Ecto neural progenitor cell (in vitro differentiated cells): ENCODE results near the gene RARS1.
"Not testable (repeated sequence)": the region's sequence is repeated elsewhere in the genome, so short reads cannot be mapped to it uniquely, and the experiment has no call there.

Experiments used
- DNase-seq: peaks from one replicate; pipeline ENCODE4 v3.0.0-alpha.2; 2018; ENCODE audit warnings: low spot score

The RARS1 gene

DNA sequence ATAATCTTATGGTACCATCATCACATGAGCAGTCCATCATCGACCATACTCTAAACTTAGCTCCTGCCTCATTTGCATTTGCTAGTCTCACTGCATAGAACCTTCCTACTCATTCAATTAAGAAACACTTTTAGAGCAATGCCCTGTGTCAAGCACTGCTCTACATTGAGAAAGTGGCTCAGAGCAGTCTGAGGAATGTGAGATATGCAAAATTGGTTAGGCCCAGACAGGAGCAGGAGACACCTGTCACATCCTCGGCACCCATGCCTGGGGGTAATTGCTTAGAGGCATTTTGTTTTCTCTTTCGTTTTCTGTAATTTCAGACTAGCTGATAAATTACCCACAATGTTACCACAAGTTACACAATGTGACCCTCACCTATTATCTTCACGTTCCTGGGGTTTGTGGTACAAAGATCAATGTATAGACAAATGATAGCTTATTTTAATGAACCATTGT lies 4.9 kb upstream of the RARS1 start:
- DNase-seq = no peak

DNA sequence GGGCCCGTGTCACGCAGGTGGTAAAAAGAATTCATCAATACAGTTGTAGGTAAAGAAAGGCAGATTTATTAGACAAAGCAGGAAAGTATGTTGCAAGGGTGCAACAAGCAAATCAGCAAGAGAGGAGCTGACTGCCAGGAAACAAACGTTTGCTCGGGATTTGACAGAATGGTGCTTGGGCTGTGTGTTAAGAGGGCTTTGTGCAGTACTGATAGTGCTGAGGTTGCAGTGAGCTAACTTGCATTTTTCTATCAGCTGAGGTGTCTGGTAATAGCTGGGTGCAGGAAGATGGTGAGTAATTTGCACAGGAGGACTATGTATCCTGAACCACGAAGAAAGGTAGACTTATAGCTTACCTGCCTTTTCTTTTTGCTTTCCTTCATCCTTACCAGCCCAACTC lies 3.9 kb upstream of the RARS1 start:
- no peak for DNase-seq

DNA sequence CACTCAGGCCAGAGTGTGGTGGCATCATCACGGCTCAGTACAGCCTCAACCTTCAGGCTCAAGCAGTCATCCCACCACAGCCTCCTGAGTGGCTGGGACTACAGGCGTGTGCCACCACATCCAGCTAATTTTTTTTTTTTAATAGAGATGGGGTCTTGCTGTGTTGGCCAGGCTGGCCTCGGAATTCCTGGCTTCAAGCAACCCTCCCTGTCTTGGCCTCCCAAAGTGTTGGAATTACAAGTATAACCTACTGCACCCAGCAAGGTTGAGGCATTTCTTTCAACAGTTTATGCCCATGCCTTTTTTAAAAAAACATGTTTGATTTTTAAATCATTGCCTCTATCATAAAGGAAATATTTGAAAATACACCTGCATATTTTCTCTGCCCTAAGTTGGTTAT lies 2.8 kb downstream of the RARS1 start:
- no peak for DNase-seq

DNA sequence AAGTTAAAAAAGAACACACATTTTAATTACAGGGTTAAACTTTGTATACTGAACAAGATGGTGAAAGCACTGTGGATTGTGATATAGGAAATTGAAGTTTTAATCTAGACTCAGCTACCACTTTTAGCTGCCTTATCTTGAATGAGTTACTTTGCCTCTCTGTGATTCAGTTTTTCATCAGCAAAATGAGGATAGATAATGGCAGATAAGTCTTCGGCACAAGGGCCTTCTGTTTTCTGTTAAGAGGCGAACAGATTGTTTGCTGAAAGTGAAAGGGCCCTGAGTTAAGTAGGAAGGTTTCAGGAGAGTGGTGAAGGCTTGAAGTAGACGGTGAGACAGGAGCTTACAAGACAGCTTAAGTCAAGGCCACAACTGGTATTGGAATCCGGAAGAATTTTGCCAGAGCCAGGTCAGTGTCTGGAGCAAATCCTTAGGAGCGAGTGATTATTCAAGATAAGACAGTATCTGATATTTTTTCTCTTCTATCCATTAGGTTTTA lies 7.8 kb downstream of the RARS1 start:
- no peak for DNase-seq

DNA sequence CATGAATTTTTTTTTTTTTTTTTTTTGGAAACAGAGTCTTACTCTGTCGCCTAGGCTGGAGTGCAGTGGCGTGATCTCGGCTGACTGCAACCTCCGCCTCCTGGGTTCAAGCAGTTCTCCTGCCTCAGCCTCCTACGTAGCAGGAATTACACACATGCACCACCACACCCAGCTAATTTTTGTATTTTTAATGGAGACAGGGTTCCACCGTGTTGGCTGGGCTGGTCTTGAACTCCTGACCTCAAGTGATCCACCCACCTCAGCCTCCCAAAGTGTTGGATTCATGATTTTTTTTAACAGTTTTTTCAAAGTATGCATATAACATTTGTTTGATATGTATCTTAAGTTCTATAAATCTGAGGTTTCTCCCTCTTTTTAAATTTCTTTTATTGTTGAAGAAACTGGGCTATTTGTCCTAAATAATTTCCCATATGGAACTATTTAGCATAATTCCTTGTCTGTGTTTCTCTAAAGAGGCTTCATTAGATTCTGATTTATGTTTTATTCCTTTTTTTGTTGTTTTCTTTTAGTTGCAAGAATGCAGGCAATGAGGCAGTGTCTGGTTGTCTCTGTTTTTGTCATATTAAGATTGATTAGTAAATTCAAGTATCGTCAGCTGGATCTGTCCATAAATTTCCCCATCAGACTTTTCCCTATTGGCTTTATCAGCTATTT lies 16.4 kb downstream of the RARS1 start:
- no peak for DNase-seq

DNA sequence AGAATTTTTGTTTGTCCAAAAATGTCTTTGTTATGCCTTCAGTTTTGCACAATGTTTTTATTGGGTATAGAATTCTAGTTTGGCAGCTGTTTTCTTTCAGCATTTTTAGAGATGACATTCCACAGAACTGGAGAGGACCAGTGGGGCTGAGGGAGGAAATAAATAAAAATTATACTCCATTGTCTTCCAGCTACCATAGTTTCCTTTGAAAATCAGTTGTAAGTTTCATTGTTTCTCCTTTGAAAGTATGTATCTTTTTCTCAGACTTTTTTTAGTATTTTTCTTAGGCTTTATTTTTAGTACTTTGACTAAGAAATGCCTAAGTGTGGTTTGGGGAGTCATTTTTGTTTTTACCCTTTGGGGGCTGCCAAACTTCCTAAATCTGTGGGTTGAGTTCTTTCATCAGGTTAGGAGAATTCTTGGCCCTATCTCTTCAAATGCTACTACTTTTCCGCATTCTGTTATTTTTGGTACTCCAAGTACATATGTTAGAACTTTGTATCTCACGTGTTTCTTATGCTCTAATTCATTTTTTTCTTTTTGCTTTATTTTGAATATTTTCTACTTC lies 27.7 kb downstream of the RARS1 start:
- DNase-seq = no peak

DNA sequence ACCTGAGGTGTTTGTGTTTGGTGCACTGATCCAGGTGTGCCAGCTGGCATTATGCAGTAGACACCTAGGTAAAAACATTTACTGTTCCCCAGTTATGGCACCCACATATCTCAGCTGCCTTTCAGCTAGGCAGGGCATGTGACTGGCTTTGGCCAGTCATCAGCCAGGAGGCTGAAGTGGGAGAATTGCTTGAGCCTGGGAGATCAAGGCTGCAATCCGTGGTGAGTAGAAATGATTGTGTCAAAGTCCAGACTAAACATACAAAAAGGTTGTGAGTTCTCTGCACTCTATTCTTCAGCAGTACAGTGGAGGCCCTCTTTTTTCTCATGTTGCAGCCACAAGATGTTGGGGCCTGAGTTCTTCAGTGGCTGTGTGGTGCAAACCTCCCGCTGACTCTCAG lies 39.6 kb downstream of the RARS1 start:
- no peak for DNase-seq

DNA sequence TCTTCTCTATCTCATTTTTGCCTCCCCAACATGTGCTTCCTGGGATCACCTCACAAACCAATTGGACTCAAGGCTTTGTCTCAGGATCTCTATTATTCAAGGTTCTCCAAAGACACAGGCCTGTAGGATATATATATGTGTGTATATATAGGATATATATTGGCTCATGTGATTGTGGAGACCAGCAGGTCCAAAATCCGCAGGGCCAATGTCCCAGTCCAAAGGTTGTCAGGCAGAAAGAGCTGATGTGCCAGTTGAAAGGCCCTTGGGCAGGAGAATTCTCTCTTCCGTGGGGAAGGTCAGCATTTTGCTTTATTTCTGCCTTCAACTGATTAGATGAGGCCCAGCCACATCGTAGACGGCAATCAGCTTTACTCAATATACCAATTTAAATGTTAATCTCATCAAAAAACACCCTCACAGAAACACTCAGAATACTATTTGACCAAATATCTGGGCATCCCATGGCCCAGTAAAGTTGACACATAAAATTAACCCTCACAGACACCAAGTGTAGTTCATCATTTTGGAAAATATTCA lies 41.6 kb downstream of the RARS1 start:
- no peak for DNase-seq

DNA sequence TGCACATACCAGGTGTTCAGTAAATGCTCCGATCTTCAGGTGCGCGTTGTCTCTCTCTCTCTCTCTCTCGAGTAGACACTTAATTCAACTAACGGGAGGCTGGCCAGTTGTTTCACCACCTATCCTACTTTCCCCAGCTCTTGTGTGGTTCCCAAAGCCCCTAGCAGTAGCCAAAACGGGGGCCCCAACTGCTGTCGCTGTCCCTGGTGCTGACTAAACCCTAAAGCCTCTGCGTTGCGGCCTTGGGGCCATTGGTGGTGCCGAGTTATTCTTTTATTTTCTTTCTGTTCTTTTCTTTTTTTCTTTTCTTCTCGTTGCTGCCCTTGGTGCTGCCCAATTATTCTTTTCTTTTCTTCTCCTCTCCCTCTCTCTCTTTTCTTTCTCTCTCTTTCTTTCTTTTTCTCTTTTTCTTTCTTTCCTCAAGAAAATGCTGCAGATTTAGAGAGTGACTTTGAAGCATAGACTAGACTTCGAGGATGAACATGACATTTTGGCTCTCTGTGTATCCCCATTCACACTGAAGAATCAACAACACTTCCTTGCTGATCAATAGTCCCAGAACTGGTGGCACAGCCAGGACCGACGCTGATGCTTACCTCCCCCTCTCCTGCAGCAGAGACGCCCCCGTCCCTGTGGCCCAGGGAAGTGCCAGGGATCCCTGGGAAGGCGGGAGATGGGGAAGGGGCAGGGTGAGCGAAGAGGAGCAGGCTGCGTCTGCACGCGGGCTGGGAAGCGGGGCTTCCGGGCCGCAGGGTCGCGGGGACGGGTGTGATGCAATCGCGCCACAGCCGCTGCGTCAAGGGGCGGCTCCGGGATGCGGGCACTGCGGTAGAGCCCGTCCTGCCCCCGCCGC lies 42.5 kb downstream of the RARS1 start, which contains the start of gene FBLL1:
TSS of gene FBLL1 (plus strand) at position 785 of the 853 bp plus-strand sequence. CDS start 200 bp downstream, outside the sequence.
- DNase-seq = peak; percentile 78

DNA sequence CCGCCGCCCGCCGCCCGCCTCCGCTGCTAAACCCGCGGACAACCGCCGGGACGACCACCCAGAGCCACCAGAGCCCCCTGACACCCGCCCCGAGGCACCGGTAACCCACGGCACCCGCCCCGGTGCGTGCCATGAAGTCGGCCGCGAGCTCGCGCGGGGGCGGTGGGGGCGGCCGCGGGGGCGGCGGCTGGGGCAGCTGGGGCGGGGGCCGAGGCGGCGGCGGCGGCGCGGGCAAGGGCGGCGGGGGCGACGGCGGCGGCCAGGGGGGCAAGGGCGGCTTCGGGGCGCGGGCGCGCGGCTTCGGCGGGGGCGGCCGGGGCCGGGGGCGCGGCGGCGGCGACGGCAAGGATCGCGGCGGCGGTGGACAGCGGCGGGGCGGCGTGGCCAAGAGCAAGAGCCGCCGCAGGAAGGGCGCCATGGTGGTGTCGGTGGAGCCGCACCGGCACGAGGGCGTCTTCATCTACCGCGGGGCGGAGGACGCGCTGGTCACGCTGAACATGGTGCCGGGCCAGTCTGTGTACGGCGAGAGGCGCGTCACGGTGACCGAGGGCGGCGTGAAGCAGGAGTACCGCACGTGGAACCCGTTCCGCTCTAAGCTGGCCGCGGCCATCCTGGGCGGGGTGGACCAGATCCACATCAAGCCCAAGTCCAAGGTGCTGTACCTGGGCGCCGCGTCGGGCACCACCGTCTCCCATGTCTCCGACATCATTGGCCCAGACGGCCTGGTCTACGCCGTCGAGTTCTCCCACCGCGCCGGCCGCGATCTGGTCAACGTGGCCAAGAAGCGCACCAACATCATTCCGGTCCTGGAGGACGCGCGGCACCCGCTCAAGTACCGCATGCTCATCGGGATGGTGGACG lies 43.3 kb downstream of the RARS1 start:
- peak; percentile 51 for DNase-seq

DNA sequence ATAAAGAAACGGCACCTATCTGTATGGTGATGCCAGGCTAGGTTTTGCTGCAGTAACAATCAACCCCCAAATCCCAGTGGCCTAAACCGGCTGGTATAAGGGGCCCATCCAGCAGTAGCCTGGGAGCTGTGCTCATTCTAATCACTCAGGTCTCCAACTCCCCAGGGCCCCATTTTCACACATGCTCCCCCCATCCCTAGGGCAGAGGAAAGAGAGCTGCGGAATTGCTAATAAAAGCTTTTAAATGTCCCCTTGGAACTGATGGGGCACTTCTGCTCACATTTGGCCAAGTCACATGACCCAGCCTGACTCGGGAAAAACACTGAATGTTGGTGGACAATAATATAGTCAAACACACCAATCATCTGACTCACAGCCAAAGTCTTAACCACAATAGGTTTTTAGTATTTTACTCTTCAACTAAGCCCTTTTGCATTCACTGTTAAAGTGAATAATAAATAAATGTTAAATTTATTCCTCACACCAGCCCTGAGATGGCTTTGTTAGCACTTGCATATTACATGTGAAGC lies 44.4 kb downstream of the RARS1 start:
- no peak for DNase-seq

DNA sequence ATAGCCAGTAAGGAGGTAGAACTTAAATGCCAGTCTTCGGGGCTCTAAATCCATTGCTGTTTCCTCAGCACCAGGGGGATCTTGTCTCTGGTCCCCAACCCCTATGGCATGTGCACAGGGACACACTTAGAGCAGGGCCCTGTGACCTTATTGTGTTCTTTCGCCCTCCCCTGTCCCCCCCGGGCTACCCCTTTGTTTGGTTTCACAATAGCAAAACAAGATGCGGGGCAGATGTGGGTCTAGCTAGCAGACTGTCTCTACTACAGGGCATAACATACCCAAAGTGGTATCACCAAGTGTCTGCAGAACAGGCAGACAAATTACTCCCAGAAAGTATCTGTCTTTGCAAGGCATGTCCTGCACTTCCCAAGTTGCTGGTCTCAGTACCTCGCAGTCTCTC lies 44.9 kb downstream of the RARS1 start:
- DNase-seq = no peak

DNA sequence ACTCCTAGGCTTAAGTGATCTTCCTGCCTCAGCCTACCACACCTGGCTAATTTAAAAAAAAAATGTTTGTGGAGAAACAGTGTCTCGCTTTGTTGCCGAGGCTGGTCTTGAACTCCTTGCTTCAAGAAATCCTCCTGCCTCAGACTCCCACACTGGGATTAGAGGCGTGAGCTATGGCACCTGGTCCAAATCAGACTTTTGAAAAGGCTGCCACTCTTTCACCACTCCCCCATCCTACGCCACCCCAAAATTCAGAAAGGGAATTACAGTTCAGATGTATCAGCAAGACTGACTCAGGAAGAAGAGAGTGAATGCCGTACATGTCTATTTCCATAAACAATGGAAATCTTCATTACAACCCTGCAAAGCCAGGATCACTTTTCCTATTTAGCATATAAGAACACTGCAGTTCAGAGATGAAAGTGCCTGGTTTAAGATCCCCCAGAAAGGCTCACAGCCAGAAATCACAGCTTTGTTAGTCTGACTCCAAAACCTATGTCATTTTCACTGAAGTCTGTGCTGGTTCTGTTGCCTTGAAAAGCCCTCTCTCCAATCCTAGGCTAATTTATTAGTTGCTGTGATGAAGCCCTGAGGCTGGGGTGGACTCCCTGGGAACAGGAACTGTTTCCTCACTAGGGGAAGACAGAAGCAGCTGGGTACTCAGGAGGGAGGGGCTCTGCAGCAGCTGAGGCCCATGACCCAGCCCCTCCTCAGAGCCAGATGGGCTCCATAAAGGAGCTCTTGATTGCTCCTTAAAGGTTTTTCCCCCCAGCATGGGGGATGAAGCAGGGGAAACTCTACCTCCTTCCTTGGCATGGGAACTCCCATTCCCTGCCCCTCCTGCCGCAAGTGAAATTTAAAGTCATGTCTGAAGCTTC lies 46.0 kb downstream of the RARS1 start:
- no peak for DNase-seq

DNA sequence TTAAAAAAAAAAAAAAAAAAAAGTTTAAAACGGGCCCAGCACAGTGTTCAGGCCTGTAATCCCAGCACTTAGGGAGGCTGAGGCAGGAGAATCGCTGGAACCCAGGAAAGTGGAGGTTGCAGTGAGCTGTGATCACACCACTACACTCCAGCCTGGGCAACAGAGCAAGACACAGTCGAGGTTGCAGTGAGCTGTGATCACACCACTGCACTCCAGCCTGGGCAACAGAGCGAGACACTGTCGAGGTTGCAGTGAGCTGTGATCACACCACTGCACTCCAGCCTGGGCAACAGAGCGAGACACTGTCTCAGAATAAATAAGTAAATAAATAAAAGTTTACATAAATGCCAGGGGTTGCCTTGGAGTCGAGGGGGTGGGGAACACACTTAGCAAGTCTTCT lies 48.1 kb downstream of the RARS1 start:
- DNase-seq = not testable (repeated sequence)

DNA sequence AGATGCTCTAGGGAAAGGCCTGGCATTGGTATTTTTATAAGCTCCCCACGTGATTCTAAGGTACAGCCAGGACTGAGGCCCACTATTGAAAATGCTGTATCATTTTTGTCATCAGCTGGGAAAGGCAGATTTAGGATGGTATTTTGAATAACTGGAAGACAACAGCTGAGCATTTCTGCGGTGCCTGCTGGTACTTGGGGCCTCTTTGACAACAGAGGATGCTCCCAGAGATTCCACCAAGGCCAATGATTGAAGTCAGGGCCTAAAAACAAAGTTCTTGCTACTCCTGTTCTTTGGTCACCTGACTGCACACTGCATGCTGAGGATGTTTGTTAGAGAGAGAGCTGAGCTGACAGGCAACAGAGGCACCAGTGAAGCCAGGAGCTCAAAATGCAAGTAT lies 50.9 kb downstream of the RARS1 start:
- no peak for DNase-seq

DNA sequence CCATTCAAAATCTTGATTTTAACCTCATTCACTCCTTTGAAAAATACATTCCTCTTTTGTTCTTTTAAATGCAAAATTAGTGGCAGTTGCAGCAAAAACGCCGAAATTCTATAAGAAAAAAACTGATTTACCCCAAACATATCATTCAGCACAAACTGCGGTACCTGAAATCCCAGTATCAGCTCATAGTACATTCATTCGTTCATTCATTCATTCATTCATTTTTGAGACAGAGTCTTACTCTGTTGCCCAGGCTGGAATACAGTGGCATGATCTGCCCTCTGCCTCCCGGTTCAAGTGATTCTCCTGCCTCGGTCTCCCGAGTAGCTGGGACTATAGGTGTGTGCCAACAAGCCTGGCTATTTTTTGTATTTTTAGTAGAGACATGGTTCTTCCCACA lies 63.3 kb downstream of the RARS1 start:
- DNase-seq = no peak

DNA sequence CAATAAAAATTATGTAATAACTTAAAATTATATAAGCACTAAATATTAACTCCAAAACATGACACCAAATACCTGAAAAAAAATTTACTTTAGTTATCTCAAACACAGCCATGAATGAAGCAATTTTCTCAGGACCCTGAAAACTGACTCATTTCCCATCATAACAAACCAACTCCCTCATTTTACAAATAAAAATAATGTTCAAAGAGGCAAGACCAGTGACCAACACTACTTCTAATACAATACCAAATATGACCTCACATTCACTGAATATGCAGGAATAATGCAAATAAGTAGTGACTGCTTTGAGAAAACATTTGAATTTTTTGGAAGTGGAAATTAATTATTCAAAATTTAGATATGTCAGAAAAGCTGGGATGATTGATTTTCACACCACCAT lies 64.4 kb downstream of the RARS1 start:
- DNase-seq = no peak

DNA sequence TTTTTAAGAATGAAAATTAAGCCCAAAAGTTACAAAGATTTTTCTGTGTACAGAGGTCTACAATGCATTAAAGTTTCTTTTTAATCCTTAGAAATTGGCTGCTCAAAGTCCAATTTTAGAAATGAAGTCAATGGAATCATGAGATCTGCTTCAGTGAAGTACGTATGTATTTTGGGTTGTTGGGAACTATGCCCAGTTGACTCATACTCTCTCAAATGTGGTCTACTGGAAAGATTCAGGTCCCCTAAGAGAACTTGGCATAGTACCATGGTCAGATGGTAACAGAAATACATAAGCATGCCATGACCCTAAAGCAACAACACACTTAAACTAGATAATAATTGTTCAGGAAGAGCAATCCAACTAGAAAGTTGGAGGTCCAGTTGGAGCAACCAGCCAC lies 65.9 kb downstream of the RARS1 start:
- DNase-seq = no peak

DNA sequence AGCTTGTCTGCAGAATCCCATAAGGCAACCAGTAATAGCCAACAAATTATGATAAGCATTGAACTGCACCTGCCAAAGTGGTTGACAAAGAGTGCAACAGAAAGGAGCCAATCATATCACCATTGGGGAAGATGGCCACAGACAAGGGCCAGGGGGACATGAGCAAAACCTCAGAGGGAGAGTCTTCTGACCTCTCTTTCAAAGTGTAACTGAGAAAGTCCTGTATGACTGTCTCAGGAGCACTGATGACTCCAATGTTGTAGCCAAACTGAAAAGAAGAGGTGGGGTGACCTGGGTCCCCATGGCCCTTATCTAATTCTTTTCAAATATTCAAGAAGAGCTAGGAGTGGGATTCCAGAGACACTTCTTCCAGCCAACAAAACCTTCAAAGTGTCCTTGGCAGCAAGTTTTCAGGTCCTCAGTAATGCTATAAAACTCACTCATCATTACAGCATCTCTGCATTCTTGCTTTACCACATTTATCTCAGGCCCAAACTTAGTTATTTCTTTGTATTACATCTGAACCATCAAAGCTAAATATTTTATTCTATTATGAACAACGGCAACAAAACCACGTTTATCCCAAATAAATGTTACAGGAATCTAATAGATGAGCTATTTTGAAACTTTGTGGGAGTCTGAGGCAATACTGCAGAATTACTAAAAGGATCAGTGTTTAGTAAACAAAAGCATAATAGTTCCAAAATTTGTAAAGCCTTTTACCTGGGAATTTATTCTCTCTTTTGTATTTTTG lies 67.3 kb downstream of the RARS1 start:
- no peak for DNase-seq

DNA sequence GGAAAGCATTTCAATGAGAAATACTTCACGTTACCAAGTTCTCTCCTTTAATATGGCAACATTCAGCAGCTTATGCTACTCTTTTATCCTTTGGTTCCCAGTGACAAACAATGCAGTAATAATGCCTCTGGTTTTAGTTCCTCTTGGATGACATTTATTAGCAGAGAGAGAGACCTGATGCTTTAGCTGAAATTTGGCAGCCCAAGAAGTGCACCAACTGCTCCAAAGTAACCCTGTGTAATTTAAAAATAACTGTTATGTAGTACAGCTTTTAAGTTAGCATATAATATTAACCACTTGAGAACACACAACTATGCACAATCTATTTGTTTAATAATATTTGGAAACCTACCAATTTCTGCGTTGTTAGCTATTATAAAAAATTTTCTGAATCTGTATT lies 71.1 kb downstream of the RARS1 start:
- DNase-seq = no peak
